ENCODE results near the gene HOXA7. TPM values are rescaled to one million over a fixed set of nuclear protein-coding genes. Genes with fewer than 3 reads are reported as not detected.

Gene HOXA7
- total RNA-seq, 2 experiments from 2014 or later: not detected

GRCh38 chr7:27161721-27162560 lies 5.5 kb upstream of the HOXA7 start:
- H3K27ac Mint-ChIP-seq: no peak overlapping the region
- ChIA-PET CTCF (interaction anchor here (1.0 to 2.0 kb wide), 11 partner anchors 10 to 1307 kb away, joined by 3 to 11 read pairs (median 4); partner anchors contain the start of genes HOXA13 and HOXA3), POLR2A (no interaction called here)

GRCh38 chr7:27161214-27161720 lies 4.8 kb upstream of the HOXA7 start:
- H3K4me3 Mint-ChIP-seq: peak overlapping the region; percentile 51
- H3K4me1 Mint-ChIP-seq: peaks cover 12% of the 10 kb centered on the region
- H3K9me3 Mint-ChIP-seq: no peaks in the 10 kb centered on the region
- ChIA-PET POLR2A (no interaction called here), CTCF (interaction anchor here (0.6 to 2.0 kb wide), 32 partner anchors 10 to 1306 kb away, joined by 3 to 15 read pairs (median 4); partner anchors contain the start of genes HOXA1, HOXA13 and HOXA3)
- H3K27ac Mint-ChIP-seq: no peak overlapping the region
- H3K27me3 Mint-ChIP-seq: peaks cover 82% of the 10 kb centered on the region
- peaks cover 2% of the 10 kb centered on the region for H3K36me3 Mint-ChIP-seq (ENCODE audit: low read depth)
- DNase-seq: no peak

More at GRCh38 chr7:27161721-27162560, 5.5 kb upstream of the HOXA7 start:
- Mint-ChIP-seq H3K9me3 (no peaks in the 10 kb centered on the region), H3K36me3 (ENCODE audit: low read depth) (peaks cover 2% of the 10 kb centered on the region), H3K27me3 (peaks cover 82% of the 10 kb centered on the region), H3K4me1 (peaks cover 12% of the 10 kb centered on the region), H3K4me3 (no peak overlapping the region)
- DNase-seq: no peak

DNA sequence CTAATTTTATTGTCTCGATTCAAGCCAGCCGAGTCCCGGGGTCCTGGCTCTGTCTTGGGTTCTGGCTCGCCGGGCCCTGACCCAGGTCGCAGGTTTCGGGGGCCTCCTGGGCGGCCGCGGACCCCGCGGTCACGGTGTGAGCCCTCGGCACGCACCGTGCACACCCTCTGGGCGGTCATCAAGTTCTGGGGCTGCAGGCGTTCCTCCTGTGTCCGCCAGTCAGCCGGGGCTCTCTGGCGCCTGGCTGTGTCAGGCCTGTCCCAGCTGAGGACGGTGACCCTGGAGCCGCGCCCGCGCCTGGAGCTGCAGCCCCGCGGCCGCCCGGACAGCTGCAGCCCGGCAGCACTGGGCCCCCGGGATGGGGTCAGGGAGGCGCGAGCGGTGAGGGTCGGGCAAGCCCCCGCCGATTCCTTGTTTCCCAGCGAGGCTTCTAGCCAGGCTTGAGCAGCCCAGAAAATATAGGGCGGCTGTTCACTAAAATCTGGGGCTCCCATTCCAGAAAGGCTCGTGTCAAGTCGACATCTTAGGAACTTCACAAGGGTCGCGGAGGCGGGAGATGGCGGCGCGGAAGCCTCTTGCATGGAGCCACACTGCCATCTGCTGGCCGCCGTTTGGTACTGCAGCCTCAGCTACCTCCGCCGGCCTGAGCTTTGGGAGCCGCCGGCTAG lies 4.2 kb upstream of the HOXA7 start:
- H3K27me3 Mint-ChIP-seq: peaks cover 82% of the 10 kb centered on the region
- H3K27ac Mint-ChIP-seq: no peak overlapping the region
- ChIA-PET CTCF (interaction anchor here (0.6 to 2.0 kb wide), 33 partner anchors 9 to 1306 kb away, joined by 3 to 15 read pairs (median 4); partner anchors contain the start of genes HOXA1, HOXA13 and HOXA3), POLR2A (no interaction called here)
- no peaks in the 10 kb centered on the region for H3K9me3 Mint-ChIP-seq
- H3K4me3 Mint-ChIP-seq: peak overlapping the region; percentile 58
- H3K4me1 Mint-ChIP-seq: peaks cover 9% of the 10 kb centered on the region
- peak; percentile 76 for DNase-seq
- peaks cover 2% of the 10 kb centered on the region for H3K36me3 Mint-ChIP-seq (ENCODE audit: low read depth)

DNA sequence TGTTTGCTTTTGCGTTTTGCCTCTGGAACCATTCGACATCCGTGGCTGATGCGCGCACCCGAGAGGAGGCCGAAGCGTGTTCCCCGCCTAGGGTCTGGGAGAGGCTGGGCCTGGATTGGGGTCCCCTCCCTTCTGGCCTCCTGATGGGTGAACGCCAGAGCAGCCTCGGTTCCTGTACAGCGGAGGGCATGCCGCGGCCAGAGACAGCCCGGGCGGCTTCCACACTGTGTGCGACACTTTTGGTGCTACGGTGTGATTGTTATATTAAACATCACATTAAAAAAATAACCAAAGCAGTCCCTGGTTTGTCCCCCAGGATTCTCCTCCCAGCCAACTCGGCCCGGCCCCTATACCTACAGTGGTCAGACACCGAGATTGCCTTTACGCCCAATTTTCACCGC lies 3.7 kb upstream of the HOXA7 start:
- H3K36me3 Mint-ChIP-seq (ENCODE audit: low read depth): peaks cover 3% of the 10 kb centered on the region
- peak overlapping the region; percentile 58 for H3K4me3 Mint-ChIP-seq
- H3K27me3 Mint-ChIP-seq: peaks cover 84% of the 10 kb centered on the region
- ChIA-PET CTCF (interaction anchor here (0.7 to 1.9 kb wide), 14 partner anchors 8 to 478 kb away, joined by 3 to 15 read pairs (median 4); partner anchors contain the start of genes EVX1, HOXA1, HOXA13 and HOXA3), POLR2A (no interaction called here)
- peaks cover 7% of the 10 kb centered on the region for H3K4me1 Mint-ChIP-seq
- no peaks in the 10 kb centered on the region for H3K9me3 Mint-ChIP-seq
- no peak overlapping the region for H3K27ac Mint-ChIP-seq
- no peak for DNase-seq

DNA sequence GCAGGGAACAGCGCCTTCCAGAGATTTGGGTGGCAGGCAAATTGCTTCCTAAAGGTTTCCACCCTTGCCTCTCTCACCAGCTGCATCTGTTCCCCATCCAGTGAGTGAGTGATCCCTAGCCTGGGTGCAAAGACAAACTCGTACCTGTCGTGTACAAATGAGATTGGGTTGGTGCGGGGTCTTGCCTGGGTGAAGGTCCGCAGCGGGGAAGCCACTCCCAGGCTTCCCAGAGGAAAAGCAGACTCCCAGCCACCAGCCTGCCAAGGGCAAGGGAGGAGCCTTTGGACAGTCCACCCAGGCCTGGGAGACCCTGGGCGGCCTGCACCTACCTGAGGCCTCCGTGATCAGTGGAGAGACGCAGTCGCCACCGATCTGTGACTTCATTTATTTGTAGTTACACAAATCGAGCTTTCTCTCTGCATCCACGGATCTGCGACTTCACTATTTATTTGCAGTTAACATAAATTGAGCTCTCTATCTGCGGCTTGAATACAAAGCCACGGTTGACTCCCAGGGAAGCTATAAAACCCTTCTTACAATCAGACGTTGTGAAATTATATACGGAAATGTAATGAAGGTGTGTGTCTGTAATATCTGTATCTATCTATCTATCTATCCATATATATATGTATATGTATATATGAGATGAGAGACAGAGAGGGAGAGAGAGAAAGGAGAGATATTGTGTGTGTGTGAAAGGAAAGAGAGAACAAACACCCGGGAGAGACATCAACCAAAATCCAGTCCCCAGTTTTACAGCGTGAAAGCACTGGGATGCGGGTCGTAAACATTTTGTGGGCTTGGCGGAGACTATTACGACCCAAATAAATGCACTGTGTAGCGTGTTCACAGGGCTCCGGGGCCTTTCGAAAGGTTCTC lies 3.0 kb upstream of the HOXA7 start:
- Mint-ChIP-seq H3K27ac (no peak overlapping the region), H3K4me1 (peaks cover 11% of the 10 kb centered on the region), H3K27me3 (peaks cover 86% of the 10 kb centered on the region), H3K4me3 (peak overlapping the region; percentile 41), H3K36me3 (ENCODE audit: low read depth) (peaks cover 3% of the 10 kb centered on the region), H3K9me3 (no peaks in the 10 kb centered on the region)
- no peak for DNase-seq
- CTCF ChIA-PET: interaction anchor here (0.6 to 1.4 kb wide), 5 partner anchors 20 to 1278 kb away, joined by 3 to 5 read pairs (median 3); partner anchors contain the start of gene EVX1
- POLR2A ChIA-PET: no interaction called here

- peaks cover 86% of the 10 kb centered on the region for H3K27me3 Mint-ChIP-seq
- ChIA-PET POLR2A (no interaction called here), CTCF (interaction anchor here (1.1 to 1.4 kb wide), 3 partner anchors 52 to 84 kb away, joined by 3 to 5 read pairs (median 4); partner anchors contain the start of gene EVX1)
- H3K36me3 Mint-ChIP-seq (ENCODE audit: low read depth): peaks cover 3% of the 10 kb centered on the region
- no peak for DNase-seq
- H3K27ac Mint-ChIP-seq: peak overlapping the region; percentile 19
- H3K4me3 Mint-ChIP-seq: no peak overlapping the region
- H3K4me1 Mint-ChIP-seq: peaks cover 11% of the 10 kb centered on the region
- no peaks in the 10 kb centered on the region for H3K9me3 Mint-ChIP-seq
These were observed 2.2 kb upstream of the HOXA7 start for GRCh38 chr7:27158436-27159265.

GRCh38 chr7:27157702-27158431 lies 1.4 kb upstream of the HOXA7 start:
- DNase-seq: no peak
- peaks cover 11% of the 10 kb centered on the region for H3K4me1 Mint-ChIP-seq
- H3K4me3 Mint-ChIP-seq: no peak overlapping the region
- no peaks in the 10 kb centered on the region for H3K9me3 Mint-ChIP-seq
- peaks cover 3% of the 10 kb centered on the region for H3K36me3 Mint-ChIP-seq (ENCODE audit: low read depth)
- ChIA-PET POLR2A (no interaction called here), CTCF (interaction anchor here (0.9 to 1.4 kb wide), 4 partner anchors 9 to 96 kb away, joined by 3 to 6 read pairs (median 3); no protein-coding TSS in a partner anchor)
- H3K27me3 Mint-ChIP-seq: peaks cover 87% of the 10 kb centered on the region
- H3K27ac Mint-ChIP-seq: peak overlapping the region; percentile 75

DNA sequence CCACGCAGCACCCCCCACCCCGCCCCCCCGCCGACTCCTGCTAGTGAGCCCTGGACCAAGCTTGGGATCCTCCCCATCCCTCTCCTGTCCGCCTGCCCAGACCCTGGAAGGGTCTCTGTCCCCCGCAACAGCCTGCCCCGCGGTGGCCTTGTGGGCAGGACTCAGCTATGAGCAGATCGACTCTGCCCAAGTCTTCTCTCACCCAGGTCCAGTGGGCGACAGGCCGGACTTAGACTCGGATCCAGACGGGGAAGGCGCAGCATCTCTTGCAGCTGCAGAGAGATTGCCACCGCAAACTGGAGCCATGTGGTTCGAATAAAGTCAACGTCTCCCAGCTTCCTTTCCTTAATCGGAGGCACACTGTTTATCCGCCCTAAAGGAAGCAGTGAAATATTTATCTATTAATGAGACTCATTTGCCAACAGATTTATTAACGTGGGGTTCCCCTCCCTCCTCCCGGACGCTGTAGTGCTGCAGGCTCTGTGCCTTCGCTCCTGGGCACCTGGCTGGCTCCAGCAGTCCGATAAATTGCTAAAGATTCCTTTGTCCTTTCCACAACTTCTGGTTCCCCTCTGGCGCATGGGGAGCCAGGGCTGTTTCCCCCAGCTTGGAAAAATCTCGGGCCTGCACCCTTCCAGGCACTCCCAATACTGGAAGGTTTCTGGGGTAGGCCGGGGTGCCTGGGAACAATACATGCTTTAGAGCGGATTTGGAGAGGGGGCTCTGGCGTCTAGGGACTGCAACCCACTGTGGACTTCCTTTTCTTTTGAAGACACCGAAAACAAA lies 634 bp upstream of the HOXA7 start:
- H3K36me3 Mint-ChIP-seq (ENCODE audit: low read depth): peaks cover 3% of the 10 kb centered on the region
- ChIA-PET POLR2A (no interaction called here), CTCF (interaction anchor here (0.8 to 1.4 kb wide), 5 partner anchors 9 to 97 kb away, joined by 3 to 6 read pairs (median 3); no protein-coding TSS in a partner anchor)
- peaks cover 11% of the 10 kb centered on the region for H3K4me1 Mint-ChIP-seq
- H3K9me3 Mint-ChIP-seq: no peaks in the 10 kb centered on the region
- DNase-seq: no peak
- peak overlapping the region; percentile 75 for H3K27ac Mint-ChIP-seq
- H3K4me3 Mint-ChIP-seq: peak overlapping the region; percentile 50
- H3K27me3 Mint-ChIP-seq: peaks cover 85% of the 10 kb centered on the region

DNA sequence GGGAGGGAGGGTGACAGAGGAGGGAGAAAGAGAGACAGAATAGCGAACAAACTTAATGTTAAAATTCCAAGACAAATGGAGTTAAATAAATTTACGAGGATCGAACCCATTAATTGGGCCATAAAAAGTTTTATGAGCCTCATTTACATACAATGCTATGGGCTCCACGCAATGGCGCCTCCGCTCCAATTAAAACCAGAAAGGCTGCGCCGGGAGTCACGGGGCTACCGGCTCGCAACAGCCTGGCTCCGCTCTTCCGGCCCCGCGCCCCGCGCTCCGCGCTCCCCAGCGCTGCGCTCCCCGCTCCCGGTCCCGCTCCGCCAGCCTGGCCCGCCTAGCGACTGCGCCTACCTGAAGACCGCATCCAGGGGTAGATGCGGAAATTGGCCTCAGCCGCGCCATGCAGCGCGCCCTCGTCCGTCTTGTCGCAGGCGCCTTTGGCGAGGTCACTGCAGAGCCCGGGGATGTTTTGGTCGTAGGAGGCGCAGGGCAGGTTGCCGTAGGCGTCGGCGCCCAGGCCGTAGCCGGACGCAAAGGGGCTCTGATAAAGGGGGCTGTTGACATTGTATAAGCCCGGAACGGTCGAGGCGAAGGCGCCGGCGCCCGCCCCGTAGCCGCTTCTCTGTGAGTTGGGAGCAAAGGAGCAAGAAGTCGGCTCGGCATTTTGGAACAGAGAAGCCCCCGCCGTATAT lies 513 bp downstream of the HOXA7 start:
- H3K36me3 Mint-ChIP-seq (ENCODE audit: low read depth): peaks cover 3% of the 10 kb centered on the region
- ChIA-PET POLR2A (no interaction called here), CTCF (interaction anchor here (0.7 to 1.4 kb wide), 4 partner anchors 12 to 34 kb away, joined by 3 to 6 read pairs (median 3); no protein-coding TSS in a partner anchor)
- peak overlapping the region; percentile 47 for H3K4me3 Mint-ChIP-seq
- H3K27ac Mint-ChIP-seq: peak overlapping the region; percentile 82
- H3K4me1 Mint-ChIP-seq: peaks cover 21% of the 10 kb centered on the region
- no peaks in the 10 kb centered on the region for H3K9me3 Mint-ChIP-seq
- DNase-seq: no peak
- H3K27me3 Mint-ChIP-seq: peaks cover 88% of the 10 kb centered on the region

Data from activated CD4-positive, alpha-beta T cell treated with anti-CD3 and anti-CD28 coated beads, Interleukin-2, amount 10 ng/mL, durations not matched to agents 7 days and 5 days (primary cell).